Measurements from ENCODE around the gene CLUH. TPM values are rescaled to one million over a fixed set of nuclear protein-coding genes. Genes with fewer than 3 reads are reported as not detected.

CLUH gene
- total RNA-seq, 1 experiment from 2014 or later: 175 TPM

GRCh38 chr17:2704031-2704889, 7.3 kb downstream of the CLUH start:
- no peak overlapping the region; the same call in 1 of the 2 replicates for H3K27ac ChIP-seq (ENCODE audit: low read depth, low read length)
- no TSS peak for BruUV-seq (replicated peaks)
- peaks cover 17% of the 10 kb centered on the region; the same call in 1 of the 2 replicates for H4K20me1 ChIP-seq (ENCODE audit: insufficient read depth)
- H3K4me2 ChIP-seq (ENCODE audit: low read length): no peak overlapping the region
- H3K79me2 ChIP-seq (ENCODE audit: insufficient read depth, low read length): peaks cover 64% of the 10 kb centered on the region
- H3K4me1 ChIP-seq (ENCODE audit: control insufficient read depth in 1 of 2, insufficient read depth in 2 of 2, low read length in 2 of 2): peaks cover 14 to 17% of the 10 kb centered on the region in 2 experiments
- peaks cover 15 to 46% of the 10 kb centered on the region in 2 experiments for H3K36me3 ChIP-seq (ENCODE audit: control insufficient read depth in 1 of 2, insufficient read depth in 2 of 2, low read length in 2 of 2)
- H3K9ac ChIP-seq (ENCODE audit: low read length): no peak overlapping the region
- H2AFZ ChIP-seq (ENCODE audit: low read depth, low read length, poor library complexity, severe bottlenecking): no peak overlapping the region
- intact Hi-C loops (cut with micrococcal nuclease): no loop called here
- no peaks in the 10 kb centered on the region for H3K9me2 ChIP-seq (ENCODE audit: insufficient read depth)
- no peaks in the 10 kb centered on the region for H3K9me3 ChIP-seq (ENCODE audit: control insufficient read depth in 1 of 2, insufficient read depth in 1 of 2, low read depth in 1 of 2, low read length in 2 of 2)
- no peak for TF ChIP-seq ZNF274 (IDR thresholded peaks at IDR 0.05; ENCODE audit: low read depth, low read length)
- no peak for ATAC-seq
- ChIA-PET RAD21 (ENCODE audit: low non-redundant PET in 1 of 2, low total read pairs in 2 of 2, uncharacterized antibody in 2 of 2, unreplicated experiment in 2 of 2) (no interaction called here), POLR2A (no interaction called here), CTCF (no interaction called here)
- H3K27me3 ChIP-seq (ENCODE audit: insufficient read depth, low read length): no peaks in the 10 kb centered on the region
- DNase-seq (ENCODE audit: low read depth, low spot score): no peak
- no peak overlapping the region for H3K4me3 ChIP-seq (replicated peaks in 1 of 2; ENCODE audit: low read depth in 1 of 2, low read length in 2 of 2)

GRCh38 chr17:2703606-2704005, 8.0 kb downstream of the CLUH start:
- ATAC-seq (no peak), DNase-seq (ENCODE audit: low read depth, low spot score) (no peak)
- no peaks in the 10 kb centered on the region for H3K9me2 ChIP-seq (ENCODE audit: insufficient read depth)
- intact Hi-C loops (cut with micrococcal nuclease): no loop called here
- no peak overlapping the region for H3K9ac ChIP-seq (ENCODE audit: low read length)
- peaks cover 17% of the 10 kb centered on the region; the same call in 1 of the 2 replicates for H4K20me1 ChIP-seq (ENCODE audit: insufficient read depth)
- CTCF ChIA-PET: no interaction called here
- H3K27ac ChIP-seq (ENCODE audit: low read depth, low read length): no peak overlapping the region
- POLR2A ChIA-PET: no interaction called here
- peaks cover 20 to 46% of the 10 kb centered on the region in 2 experiments for H3K36me3 ChIP-seq (ENCODE audit: control insufficient read depth in 1 of 2, insufficient read depth in 2 of 2, low read length in 2 of 2)
- H3K4me1 ChIP-seq (ENCODE audit: control insufficient read depth in 1 of 2, insufficient read depth in 2 of 2, low read length in 2 of 2): peaks cover 7 to 10% of the 10 kb centered on the region in 2 experiments
- no TSS peak for BruUV-seq (replicated peaks)
- RAD21 ChIA-PET (ENCODE audit: low non-redundant PET in 1 of 2, low total read pairs in 2 of 2, uncharacterized antibody in 2 of 2, unreplicated experiment in 2 of 2): no interaction called here
- no peak overlapping the region for H3K4me3 ChIP-seq (replicated peaks in 1 of 2; ENCODE audit: low read depth in 1 of 2, low read length in 2 of 2)
- no peak overlapping the region for H2AFZ ChIP-seq (ENCODE audit: low read depth, low read length, poor library complexity, severe bottlenecking)
- no peaks in the 10 kb centered on the region for H3K9me3 ChIP-seq (ENCODE audit: control insufficient read depth in 1 of 2, insufficient read depth in 1 of 2, low read depth in 1 of 2, low read length in 2 of 2)
- H3K4me2 ChIP-seq (ENCODE audit: low read length): no peak overlapping the region
- H3K27me3 ChIP-seq (ENCODE audit: insufficient read depth, low read length): no peaks in the 10 kb centered on the region
- peaks cover 57% of the 10 kb centered on the region for H3K79me2 ChIP-seq (ENCODE audit: insufficient read depth, low read length)
- TF ChIP-seq POLR2AphosphoS5 (IDR thresholded peaks at IDR 0.05; ENCODE audit: low read depth, low read length): no peak
- TF ChIP-seq ELF1 (IDR thresholded peaks at IDR 0.05; ENCODE audit: borderline replicate concordance, low read depth): no peak
- no peak for TF ChIP-seq TCF7L2 (IDR thresholded peaks at IDR 0.05; ENCODE audit: borderline replicate concordance, extremely low read depth, insufficient read depth, insufficient read length)
- no peak for TF ChIP-seq YY1 (IDR thresholded peaks at IDR 0.05; ENCODE audit: extremely low read depth, insufficient replicate concordance, low read depth, low read length)
- TF ChIP-seq ZNF274 (IDR thresholded peaks at IDR 0.05; ENCODE audit: low read depth, low read length): no peak
- TF ChIP-seq REST (IDR thresholded peaks at IDR 0.05; ENCODE audit: low read depth): no peak
- no peak for TF ChIP-seq CTCF (IDR thresholded peaks at IDR 0.05 in 2 of 3, conservative IDR thresholded peaks at IDR 0.05 in 1 of 3; ENCODE audit: borderline replicate concordance in 1 of 3, insufficient read depth in 1 of 3, low read depth in 2 of 3, low read length in 2 of 3)
- no peak for TF ChIP-seq CEBPB (IDR thresholded peaks at IDR 0.05; ENCODE audit: low read depth)
- TF ChIP-seq POLR2A (IDR thresholded peaks at IDR 0.05; ENCODE audit: borderline replicate concordance, extremely low read depth, insufficient read depth, insufficient read length): no peak
- TF ChIP-seq ATF3 (IDR thresholded peaks at IDR 0.05): no peak
- TF ChIP-seq MAX (IDR thresholded peaks at IDR 0.05): no peak
- no peak for TF ChIP-seq SP1 (IDR thresholded peaks at IDR 0.05; ENCODE audit: low read depth)
- no peak for TF ChIP-seq EZH2 (IDR thresholded peaks at IDR 0.05)

Data from HCT116 (cell line).